Activated CD8-positive, alpha-beta memory T cell treated with anti-CD3 and anti-CD28 coated beads for 36 hours (primary cell): ENCODE results near the gene SOX15. TPM values are rescaled to one million over a fixed set of nuclear protein-coding genes. Genes with fewer than 3 reads are reported as not detected.

Experiments used
- CTCF ChIA-PET: fragments of 350-600 bp; sonication (Branson Sonifier 250); formaldehyde crosslinking; loops from one replicate; lab custom pipeline; 2021; ENCODE audit warnings: antibody characterized with exemption; lab: Charles Lee
- POLR2A ChIA-PET: fragments of 350-600 bp; sonication (Branson Sonifier 250); formaldehyde crosslinking; loops from one replicate; lab custom pipeline; 2021; ENCODE audit warnings: antibody characterized with exemption; lab: Charles Lee
- total RNA-seq, 2 experiments: library from RNA; stranded (reverse); gene quantifications; one replicate each; pipeline ENCODE4 v1.2.3, GENCODE V29; 2021

Gene SOX15
- total RNA-seq: under 1 TPM; 0.13 to 0.25 TPM

DNA sequence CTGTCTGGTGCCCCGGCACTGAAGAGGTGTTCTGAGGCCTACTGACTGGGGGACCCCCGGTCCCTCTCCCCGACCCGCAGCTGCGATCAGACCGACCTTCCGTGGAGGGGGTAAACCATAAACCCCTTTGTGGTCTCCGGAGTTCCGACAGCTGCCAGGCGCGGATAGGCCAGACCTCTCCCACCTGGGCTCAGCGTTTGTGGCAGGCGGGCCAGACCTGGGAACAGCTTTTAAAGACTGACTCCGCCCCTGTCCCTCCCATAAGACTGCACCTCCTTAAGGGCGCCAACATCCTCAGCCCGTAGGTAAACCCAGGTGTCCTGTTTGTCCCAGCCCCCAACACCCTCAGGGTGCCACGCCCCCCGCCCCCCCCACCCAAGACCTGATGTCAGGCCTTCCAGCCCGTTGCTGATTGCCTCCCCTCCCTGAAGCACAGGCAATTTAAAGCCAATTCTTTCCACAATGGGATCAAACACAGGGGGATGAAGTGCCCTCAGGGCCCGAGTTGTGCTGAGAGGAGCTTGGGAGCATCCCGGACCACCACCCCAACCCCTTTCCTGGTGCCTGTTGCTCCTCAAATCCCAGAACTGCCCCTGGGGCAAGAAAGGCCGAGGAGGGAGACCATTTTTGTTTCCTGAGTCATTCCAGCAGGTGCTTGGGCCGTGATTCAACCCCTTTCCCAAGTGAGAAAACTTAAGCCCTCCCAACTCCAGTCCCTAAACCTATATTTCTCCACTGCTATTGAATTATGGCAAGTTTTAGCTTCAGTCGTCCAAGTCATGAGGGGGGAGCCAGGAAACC lies at the start of gene SOX15:
TSS of gene SOX15 (minus strand) at position 204 of the 801 bp plus-strand sequence. CDS start 418 bp downstream, outside the sequence.
- ChIA-PET CTCF (interaction anchor here (0.6 to 2.4 kb wide), 14 partner anchors 11 to 246 kb away, joined by 3 to 12 read pairs (median 4); partner anchors contain the start of genes ATP1B2, CD68 and SENP3), POLR2A (interaction anchor here (1.2 kb wide), 1 partner anchor 154 kb away, joined by 4 read pairs; no protein-coding TSS in a partner anchor)

DNA sequence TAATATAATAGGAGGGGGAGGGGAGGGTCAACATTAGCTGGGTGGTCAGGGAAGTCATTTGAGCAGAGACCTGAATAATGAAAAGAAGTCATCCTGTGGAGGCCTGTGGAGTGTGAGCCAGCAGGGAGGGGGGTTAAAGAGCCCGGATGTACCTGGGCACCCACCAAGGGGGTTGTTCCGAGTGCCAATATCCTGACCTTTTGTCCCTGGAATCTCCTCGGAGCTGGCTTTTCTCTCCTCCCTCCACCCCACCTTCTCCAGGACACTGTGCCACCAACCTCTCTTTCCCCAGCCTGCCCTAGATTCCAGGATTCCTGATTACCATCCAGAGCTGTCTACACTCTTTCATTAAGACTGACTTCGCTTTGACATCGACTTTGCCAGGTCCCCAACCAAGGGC lies 46.3 kb upstream of the SOX15 start:
- ChIA-PET POLR2A (no interaction called here), CTCF (interaction anchor here (1.1 kb wide), 1 partner anchor 51 kb away, joined by 4 read pairs; the partner anchor contains the start of gene TP53)

DNA sequence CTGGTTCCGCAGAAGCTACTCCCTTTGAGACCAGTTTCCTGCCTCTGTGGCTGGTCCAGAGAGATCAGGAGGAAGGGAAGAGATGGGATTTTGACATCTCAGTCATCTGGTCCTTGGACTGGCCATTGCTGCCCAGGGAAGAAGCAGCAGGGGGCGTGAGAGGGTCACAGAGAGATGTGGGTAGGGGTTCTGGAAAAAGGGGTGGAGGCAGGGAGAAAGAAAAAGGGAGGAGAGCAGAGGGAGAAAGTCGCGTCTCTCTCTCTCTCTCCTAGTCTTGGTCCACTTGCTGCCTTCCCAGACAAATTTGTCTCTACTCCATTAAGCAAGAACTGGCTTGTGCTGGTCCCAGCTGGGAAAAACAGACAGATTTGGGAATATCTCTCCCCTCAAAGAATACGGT lies 44.5 kb upstream of the SOX15 start:
- CTCF ChIA-PET: interaction anchor here (0.6 to 1.4 kb wide), 2 partner anchors 53 to 696 kb away, joined by 3 read pairs; partner anchors contain the start of gene TP53
- POLR2A ChIA-PET: no interaction called here

DNA sequence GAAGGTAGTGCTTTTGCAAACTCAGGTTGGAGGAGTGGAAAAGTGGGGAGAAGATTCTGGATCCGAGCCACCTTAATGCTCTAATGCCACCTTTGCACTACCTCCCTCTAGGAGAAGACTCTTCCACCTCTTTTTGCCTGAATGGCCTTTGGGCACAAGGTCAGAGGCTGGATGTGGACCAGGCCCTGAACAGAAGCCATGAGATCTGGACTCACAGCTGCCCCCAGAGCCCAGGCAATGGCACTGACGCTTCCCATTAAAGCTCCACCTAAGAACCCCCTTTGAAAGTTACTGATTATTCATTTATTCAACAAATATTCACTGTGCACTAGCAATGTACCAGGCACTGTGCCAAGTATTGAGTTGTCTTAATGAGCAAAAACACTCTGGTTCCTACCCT lies 43.2 kb upstream of the SOX15 start:
- ChIA-PET POLR2A (interaction anchor here (1.5 kb wide), 1 partner anchor 53 kb away, joined by 3 read pairs; no protein-coding TSS in a partner anchor), CTCF (interaction anchor here (0.9 to 2.2 kb wide), 7 partner anchors 21 to 197 kb away, joined by 3 to 13 read pairs (median 3); partner anchors contain the start of genes TP53 and WRAP53)

DNA sequence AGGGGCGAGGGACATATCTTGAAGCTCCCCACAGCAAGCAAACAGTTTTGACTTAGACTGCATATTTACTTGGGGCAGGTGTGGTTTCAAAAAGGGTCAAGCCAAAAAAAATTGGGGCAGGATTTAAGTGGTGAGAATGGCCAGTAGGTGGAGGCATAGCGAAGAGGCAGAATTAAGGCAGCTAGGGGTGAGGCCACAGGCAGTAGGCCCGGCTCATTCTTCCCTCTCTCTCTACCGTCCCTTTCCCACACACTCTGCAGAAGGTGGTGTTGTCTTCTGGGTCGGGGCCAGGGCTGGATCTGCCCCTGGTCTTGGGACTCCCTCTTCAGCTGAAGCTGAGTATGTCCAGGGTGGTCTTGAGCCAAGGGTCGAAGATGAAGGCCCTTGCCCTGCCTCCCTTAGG lies 42.6 kb upstream of the SOX15 start:
- ChIA-PET POLR2A (interaction anchor here (0.7 to 1.5 kb wide), 2 partner anchors 53 to 60 kb away, joined by 3 to 4 read pairs; no protein-coding TSS in a partner anchor), CTCF (interaction anchor here (0.7 to 2.2 kb wide), 8 partner anchors 21 to 421 kb away, joined by 3 to 13 read pairs (median 3); partner anchors contain the start of genes TP53 and WRAP53)

DNA sequence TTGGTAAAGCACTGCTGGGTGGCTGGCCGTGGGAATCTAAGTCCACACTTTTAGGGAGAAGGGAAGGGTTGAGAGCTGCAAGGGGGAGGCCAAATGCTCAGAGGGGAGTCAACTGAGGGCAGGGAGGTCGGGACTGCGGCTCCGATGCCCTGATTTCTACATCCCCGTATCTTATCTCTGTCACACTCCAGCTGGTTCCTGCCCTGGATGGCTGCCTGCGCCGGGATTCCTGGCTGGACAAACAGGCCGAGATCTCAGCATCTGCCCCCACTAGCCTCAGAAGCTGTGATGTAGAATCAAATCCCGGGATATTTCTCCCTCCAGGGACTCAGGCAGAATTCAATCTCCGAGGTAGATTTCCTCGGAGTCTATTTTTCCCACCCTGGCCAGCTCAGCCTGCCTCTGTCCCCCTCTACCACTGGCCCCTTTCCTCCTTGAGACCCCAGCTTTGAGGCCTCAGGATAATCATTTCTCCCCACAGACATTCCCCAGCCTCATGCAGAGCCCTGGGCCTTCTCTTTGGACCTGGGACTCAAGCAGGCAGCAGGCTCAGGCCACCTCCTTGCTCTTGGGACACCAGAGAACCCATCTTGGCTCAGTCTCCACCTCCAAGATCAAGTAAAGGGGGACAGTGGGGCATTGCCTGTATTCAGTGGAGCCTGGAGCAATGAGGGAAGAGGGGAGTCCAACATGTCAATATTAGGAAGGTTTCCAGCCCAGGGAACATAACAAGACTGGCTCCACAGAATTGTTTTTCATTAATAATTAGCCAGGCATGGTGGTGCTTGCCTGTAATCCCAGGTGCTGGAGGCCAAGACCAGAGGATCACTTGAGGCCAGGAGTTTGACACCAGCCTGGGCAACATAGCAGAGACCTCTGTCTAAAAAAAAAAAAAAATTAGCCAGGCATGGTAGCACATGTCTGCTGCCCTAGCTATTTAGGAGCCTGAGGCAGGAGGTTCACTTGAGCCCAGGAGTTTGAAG lies 41.8 kb upstream of the SOX15 start:
- CTCF ChIA-PET: interaction anchor here (0.7 to 2.2 kb wide), 3 partner anchors 38 to 422 kb away, joined by 3 to 13 read pairs (median 3); partner anchors contain the start of genes TP53 and WRAP53
- POLR2A ChIA-PET: interaction anchor here (0.7 to 1.5 kb wide), 2 partner anchors 54 to 60 kb away, joined by 3 to 4 read pairs; no protein-coding TSS in a partner anchor

DNA sequence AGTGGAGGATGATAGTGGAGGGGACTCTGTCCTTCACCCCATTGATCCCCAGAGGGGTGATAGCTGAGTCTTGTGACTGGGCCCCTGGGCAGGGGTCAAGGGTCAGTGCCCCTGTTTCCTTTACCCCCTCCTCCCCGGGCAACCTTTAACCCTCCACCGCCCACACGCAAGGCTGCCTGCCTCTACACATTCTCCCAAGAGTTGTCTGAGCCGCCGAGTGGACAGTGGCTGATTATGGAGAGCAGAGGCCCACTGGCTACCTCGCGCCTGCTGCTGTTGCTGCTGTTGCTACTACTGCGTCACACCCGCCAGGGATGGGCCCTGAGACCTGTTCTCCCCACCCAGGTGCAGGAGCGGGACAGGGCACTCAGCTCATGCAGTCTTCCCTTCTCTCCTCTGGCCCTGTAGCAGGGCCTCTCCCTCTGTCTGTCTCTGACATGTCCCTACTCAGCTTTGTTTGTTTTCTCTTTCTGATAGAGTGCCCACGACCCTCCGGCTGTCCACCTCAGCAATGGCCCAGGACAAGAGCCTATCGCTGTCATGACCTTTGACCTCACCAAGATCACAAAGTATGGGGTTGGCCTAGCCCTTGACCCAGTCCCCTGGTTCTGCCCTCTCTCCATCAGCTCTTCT lies 40.2 kb upstream of the SOX15 start, which contains the start of gene SHBG:
TSS of gene SHBG (plus strand) at position 197 of the 633 bp plus-strand sequence. CDS start at position 235, 38 bp downstream.
- ChIA-PET POLR2A (interaction anchor here (0.5 kb wide), 1 partner anchor 9 kb away, joined by 3 read pairs; no protein-coding TSS in a partner anchor), CTCF (interaction anchor here (1.1 kb wide), 1 partner anchor 19 kb away, joined by 3 read pairs; no protein-coding TSS in a partner anchor)

DNA sequence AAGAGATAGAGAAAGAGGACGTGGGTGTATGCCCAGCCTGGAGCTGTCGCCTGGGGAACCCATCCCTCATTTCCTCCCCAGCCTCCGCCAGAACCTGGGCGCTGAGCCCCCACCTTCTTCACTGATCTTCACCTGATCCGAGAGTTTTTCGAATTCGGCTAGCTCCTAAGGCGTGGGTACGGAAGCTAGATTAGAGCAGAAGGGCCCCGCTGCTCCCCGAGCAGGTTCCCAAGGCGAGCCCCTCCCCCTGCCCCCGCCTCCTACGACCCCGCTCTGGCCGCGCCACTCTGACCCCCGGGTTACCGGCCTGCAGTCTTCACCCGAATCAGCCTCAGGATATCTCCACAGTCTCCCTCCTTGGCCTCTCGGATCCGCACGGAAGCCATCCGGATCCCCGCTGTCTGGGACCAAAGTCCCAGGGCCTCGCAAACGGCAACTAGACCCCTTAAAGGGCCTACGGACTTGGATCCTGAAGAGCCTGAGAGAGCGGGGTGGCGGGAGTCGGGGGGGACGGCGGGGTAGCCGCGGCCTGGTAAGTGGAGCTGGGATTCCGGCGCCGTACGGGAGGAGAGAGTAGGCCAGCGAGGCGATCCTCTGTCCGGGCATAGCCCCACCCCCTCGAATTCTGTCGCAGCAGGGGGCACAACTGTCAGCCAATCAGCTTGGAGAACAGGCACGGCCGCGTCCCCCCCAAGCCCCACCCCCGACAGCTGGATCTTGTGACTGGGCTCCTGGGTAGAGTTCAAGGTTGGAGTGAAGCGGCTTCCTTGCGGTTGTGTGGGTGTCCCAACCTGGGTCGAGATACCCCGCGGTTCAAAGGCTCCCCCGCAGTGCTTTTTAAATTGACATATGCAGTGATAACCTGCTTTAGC lies 37.6 kb upstream of the SOX15 start, which contains the start of gene SAT2:
TSS of gene SAT2 (minus strand) at position 572 of the 872 bp plus-strand sequence. CDS start at position 386, 186 bp downstream.
- ChIA-PET POLR2A (interaction anchor here (0.5 to 1.7 kb wide), 5 partner anchors 12 to 109 kb away, joined by 3 to 6 read pairs (median 4); partner anchors contain the start of gene TP53), CTCF (interaction anchor here (1.0 to 2.1 kb wide), 5 partner anchors 13 to 191 kb away, joined by 3 to 11 read pairs (median 4); partner anchors contain the start of genes FXR2, TP53 and WRAP53)

DNA sequence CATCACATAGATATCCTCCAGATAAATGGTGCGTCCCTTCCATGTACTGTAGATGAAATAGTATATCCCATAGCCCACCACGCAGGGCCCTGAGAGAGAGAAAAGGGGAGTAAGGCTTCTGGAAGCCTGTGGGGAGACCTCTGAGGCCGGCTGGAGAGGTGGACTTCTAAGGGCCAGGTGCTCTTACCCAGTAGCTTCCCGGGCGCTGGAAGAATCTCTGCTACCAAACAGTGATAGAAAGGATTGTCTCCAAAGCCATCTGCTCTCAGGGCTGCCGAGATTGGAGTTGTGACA lies 37.0 kb upstream of the SOX15 start:
- ChIA-PET CTCF (interaction anchor here (1.0 to 2.1 kb wide), 4 partner anchors 13 to 190 kb away, joined by 3 to 11 read pairs (median 4); partner anchors contain the start of genes FXR2, TP53 and WRAP53), POLR2A (interaction anchor here (0.5 to 1.7 kb wide), 3 partner anchors 12 to 108 kb away, joined by 3 to 6 read pairs (median 4); partner anchors contain the start of gene TP53)

DNA sequence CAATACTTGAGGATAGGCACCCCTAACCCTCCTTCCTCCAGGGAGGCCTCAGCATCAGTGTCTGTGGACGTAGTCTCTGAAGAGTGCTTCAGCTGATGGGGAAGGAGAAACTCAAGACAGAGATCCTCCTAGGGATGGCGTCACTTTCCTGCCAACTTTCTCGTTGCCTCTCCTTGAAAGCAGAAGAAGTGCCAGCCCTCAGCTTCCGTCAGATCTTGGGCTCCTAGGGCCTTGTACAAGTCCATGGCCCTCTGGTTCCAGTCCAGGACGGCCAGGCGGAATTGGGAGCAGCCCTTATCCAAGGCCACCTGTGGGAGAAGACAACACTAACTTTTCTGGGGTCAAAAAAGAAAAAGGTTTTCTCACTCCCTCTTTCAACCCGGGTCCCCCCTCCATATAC lies 36.4 kb upstream of the SOX15 start:
- POLR2A ChIA-PET: interaction anchor here (1.1 kb wide), 1 partner anchor 61 kb away, joined by 5 read pairs; the partner anchor contains the start of gene TP53
- CTCF ChIA-PET: interaction anchor here (2.0 to 2.1 kb wide), 2 partner anchors 12 to 61 kb away, joined by 4 to 11 read pairs; partner anchors contain the start of genes FXR2, TP53 and WRAP53

DNA sequence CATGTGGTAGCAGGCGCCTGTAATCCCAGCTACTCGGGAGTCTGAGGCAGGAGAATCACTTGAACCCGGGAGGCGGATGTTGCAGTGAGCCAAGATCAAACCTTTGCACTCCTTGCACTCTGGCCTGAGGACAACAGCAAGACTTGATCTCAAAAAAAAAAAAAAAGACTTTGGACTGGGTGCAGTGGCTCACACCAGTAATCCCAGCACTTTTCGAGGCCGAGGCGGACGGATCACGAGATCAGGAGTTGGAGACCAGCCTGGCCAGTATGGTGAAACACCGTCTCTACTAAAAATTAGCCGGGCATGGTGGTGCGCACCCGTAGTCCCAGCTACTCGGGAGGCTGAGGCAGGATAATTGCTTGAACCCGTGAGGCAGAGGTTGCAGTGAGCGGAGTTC lies 35.9 kb upstream of the SOX15 start:
- CTCF ChIA-PET: interaction anchor here (1.2 kb wide), 1 partner anchor 11 kb away, joined by 3 read pairs; the partner anchor contains the start of gene FXR2
- POLR2A ChIA-PET: interaction anchor here (0.7 to 1.1 kb wide), 3 partner anchors 61 to 266 kb away, joined by 4 to 6 read pairs (median 5); partner anchors contain the start of gene TP53

DNA sequence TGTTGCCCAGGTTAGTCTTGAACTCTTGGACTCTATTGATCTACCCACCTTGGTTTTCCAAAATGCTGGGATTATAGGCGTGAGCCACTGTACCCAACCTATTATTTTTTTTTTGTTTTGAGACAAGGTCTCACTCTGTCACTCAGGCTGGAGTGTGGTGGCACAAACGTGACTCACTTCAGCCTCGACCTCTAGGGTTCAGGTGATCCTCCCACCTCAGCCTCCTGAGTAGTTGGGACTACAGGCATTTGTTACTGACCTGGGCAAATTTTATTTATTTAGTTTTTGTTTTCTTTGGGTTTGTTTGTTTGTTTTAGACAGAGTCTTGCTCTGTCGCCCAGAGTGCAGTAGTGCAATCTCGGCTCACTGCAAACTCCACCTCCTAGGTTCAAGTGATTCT lies 33.8 kb upstream of the SOX15 start:
- ChIA-PET POLR2A (no interaction called here), CTCF (no interaction called here)

DNA sequence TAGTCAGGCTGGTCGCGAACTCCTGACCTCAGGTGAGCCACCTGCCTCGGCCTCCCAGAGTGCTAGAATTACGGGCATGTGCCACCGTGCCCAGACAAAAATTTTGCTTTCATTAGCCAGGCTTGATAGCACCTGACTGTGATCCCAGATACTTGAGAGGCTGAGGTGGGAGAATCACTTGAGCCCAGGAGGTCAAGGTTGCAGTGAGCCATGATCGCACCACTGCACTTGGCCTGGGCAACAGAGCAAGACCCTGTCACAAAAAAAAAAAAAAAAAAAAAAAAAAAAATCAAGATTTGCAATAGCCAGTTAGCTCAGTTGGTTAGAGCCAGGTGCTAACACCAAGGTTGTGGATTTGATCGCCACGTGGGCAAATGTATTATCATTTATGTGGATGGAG lies 30.9 kb upstream of the SOX15 start:
- ChIA-PET CTCF (no interaction called here), POLR2A (no interaction called here)

DNA sequence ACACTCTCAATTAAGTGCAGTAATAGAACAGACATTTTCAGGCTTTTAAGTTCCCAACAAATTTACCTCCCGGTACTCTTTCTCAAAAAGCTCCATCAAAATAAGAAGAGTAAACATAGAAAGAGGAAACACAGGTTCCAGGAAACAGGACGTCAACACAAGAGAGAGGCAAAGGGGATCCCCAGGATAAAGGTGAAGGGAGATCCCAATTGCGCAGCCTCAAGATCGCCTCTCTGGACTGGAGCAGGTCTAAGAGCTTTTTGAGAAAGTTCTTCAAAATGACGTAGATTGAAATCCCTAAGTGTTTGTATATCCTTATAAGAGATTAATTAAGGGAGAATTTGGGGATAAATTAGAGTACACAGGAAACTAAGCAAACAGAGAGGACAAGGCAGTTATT lies 28.7 kb upstream of the SOX15 start:
- CTCF ChIA-PET: interaction anchor here (0.9 to 1.3 kb wide), 3 partner anchors 29 to 69 kb away, joined by 3 to 4 read pairs (median 3); partner anchors contain the start of gene TP53
- POLR2A ChIA-PET: no interaction called here

DNA sequence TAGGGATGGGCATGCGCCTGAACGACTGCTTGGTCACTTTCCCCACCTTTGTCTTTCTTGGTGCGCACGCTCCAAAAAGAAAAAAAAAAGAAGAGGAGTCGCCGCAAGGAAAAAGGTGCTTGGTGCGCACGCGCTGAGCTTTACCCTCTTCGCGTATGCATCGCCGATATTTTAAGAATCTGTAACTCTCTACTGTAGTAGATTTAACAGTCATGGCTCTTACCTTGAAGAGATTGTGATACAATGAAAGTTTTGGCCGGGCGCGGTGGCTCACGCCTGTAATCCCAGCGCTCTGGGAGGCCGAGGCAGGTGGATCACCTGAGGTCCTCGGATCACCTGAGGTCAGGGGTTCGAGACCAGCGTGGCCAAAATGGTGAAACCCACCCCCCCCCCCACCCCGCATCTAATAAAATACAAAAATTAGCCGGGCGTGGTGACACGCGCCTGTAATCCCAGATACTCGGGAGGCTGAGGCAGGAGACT lies 25.4 kb upstream of the SOX15 start:
- ChIA-PET POLR2A (interaction anchor here (0.6 to 2.8 kb wide), 5 partner anchors 12 to 442 kb away, joined by 3 to 21 read pairs (median 4); partner anchors contain the start of genes SAT2, TP53 and WRAP53), CTCF (interaction anchor here (0.6 to 1.6 kb wide), 5 partner anchors 10 to 443 kb away, joined by 3 to 11 read pairs (median 3); partner anchors contain the start of gene TP53)
